Activated T-cell treated with anti-CD3 and anti-CD28 coated beads, Interleukin-2, amount 50 U/mL, for 72 hours (primary cell): ENCODE results near the gene PRKACA. TPM values are rescaled to one million over a fixed set of nuclear protein-coding genes. Genes with fewer than 3 reads are reported as not detected.
A peak's percentile ranks its signal among the peaks of the same experiment; 100 is the strongest.

Source experiments
- ATAC-seq, 2 donors: fragments of 150-1000 bp; cut with Tn5 transposase; replicated peaks in 1 of 2; 2 replicates each; pipeline ENCODE4 v1.10.0; 2021; ENCODE audit warnings: moderate library complexity in 2 of 2, mild to moderate bottlenecking in 1 of 2
- DNase-seq, 2 donors: peaks; one replicate each; pipeline ENCODE4 v3.0.0; 2021 to 2022; ENCODE audit warnings: mixed read lengths in 1 of 2
- H3K27ac Mint-ChIP-seq: one replicate; pipeline ENCODE4 v1.8.0; 2022; ENCODE audit warnings: mild to moderate bottlenecking, moderate library complexity, mixed read lengths
- H3K27me3 Mint-ChIP-seq: one replicate; pipeline ENCODE4 v1.8.0; 2022; ENCODE audit warnings: low read depth, mixed read lengths
- H3K36me3 Mint-ChIP-seq, 2 donors: one replicate each; pipeline ENCODE4 v1.8.0; 2022; ENCODE audit warnings: mixed read lengths in 2 of 2, mild to moderate bottlenecking in 1 of 2; ENCODE audit not compliant: insufficient read depth in 2 of 2
- H3K4me1 Mint-ChIP-seq: one replicate; pipeline ENCODE4 v1.8.0; 2022; ENCODE audit warnings: low read depth, mixed read lengths
- H3K4me3 Mint-ChIP-seq, 2 donors: one replicate each; pipeline ENCODE4 v1.8.0; 2022; ENCODE audit warnings: mild to moderate bottlenecking in 2 of 2, mixed read lengths in 2 of 2, moderate library complexity in 2 of 2
- H3K9me3 Mint-ChIP-seq, 2 donors: one replicate each; pipeline ENCODE4 v1.8.0; 2022; ENCODE audit warnings: mixed read lengths in 2 of 2
- total RNA-seq, 2 donors: library from RNA; stranded (reverse); gene quantifications; one replicate each; pipeline ENCODE4 v1.2.3, GENCODE V29; 2022

The PRKACA gene
- 10 to 100 TPM; 67.7 to 75.0 TPM for total RNA-seq

DNA sequence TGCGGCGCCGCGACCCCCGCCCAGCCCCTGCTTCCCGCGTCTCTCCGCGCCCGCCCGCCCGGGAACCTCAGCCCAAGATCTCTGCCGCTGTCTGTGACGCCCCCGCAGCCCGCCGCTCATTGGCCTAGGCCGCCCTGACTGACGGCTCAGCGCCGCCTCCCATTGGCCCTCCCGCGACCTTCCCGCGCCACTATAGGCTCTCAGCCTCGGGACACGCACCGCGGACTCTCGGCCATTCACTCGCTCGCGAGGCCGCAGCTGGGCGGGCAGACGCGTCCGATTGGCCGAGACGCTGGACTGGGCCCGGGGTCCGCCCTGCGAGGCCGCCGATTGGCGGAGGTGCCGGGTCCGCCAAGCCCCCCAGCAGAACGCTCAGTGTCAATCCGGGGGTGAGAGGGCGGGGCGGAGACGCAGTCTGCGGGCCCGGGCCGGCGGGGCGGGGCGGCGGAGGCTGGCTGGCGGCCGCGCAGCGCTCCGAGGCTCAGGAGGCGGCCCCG lies at the start of gene PRKACA:
Gene PRKACA, minus strand, starts transcription at position 95 of the 497 bp plus-strand sequence. CDS start 215 bp downstream, outside the sequence.
- H3K36me3 Mint-ChIP-seq: peaks cover 0 to 3% of the 10 kb centered on the region in 2 donors
- DNase-seq (peak; percentile 98 to 99), ATAC-seq (peak; percentile 93 to 95)
- H3K27ac Mint-ChIP-seq: peak within 1 kb of the TSS; percentile 92
- H3K4me3 Mint-ChIP-seq: peak within 1 kb of the TSS; percentile 96 to 97
- H3K4me1 Mint-ChIP-seq: peaks cover 44% of the 10 kb centered on the region
- no peaks in the 10 kb centered on the region for H3K9me3 Mint-ChIP-seq
- no peaks in the 10 kb centered on the region for H3K27me3 Mint-ChIP-seq

DNA sequence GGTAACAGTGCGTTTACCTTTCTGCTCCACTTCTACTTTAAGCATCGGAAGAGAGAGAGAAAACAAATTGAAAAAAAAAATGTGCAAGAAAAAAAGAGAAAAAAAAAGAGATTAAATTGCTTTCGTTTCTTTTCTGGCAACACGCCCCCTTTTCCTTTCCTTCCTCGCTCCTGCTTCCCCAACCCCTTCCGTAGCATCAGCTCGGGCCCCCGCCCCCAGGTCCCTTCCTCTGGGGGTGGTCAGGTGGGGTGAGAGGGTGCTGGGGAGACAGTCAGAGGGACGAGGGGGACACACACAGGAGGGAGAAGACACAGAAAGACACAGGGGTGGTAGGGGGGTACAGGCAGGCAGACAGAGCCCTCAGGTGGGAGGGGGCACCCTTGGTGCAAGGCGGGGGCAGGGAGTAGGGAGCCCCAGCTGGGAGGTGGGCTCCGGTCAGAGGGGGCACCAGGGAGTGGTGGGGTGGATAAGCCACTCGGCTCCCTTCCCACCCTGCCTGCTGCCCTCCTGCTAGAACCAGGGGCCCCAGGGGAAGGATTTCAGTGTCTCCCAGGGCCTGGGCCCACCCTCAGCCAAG lies 49.5 kb upstream of the PRKACA start:
- Mint-ChIP-seq H3K27me3 (no peaks in the 10 kb centered on the region), H3K9me3 (no peaks in the 10 kb centered on the region), H3K27ac (peak overlapping the region; percentile 41), H3K4me3 (peak overlapping the region; percentile 76 to 80), H3K36me3 (peaks cover 2 to 5% of the 10 kb centered on the region in 2 donors), H3K4me1 (peaks cover 28% of the 10 kb centered on the region)
- ATAC-seq: peak; percentile 19 to 24
- no peak for DNase-seq

DNA sequence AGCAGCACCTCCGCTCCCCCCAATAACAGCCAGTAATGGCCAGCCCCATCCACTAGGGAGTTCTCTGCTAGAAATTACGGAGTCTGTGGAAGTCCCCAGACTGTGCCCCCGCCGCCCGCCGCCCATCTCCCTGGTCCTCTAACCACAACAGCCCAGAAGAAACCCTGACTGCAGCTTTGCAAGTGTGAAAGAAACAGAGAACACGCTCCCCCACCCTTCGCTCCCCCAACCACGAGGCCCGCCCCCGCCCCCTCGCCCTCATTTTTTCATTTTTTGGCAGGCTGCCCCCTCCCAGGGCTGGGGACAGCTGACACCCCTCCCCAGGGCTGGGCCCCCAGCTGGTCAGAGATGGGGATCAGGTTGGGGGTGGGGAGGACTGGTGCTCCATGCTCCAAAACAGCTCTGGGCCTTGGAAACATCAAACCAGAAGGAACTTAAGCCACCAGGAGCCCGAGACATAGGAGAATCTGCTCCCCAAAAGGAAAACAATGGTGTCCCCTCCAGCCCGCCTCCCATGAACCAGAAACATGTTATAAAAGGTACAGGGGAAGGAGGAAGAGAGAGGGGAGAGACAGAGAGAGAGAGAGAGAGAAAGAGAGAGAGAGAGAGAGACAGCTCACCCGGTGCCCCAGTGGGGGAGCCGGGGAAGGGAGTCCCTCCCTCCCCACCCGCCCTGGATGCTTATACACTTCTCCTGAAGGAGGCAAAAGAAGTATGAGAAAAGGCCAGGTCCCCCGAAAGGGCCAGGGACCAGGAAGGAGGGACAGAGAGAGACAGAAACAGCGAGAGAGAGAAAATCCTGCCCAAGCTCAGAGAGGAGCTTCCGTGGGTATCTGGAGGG lies 48.6 kb upstream of the PRKACA start:
- Mint-ChIP-seq H3K9me3 (no peaks in the 10 kb centered on the region), H3K27me3 (no peaks in the 10 kb centered on the region), H3K27ac (peak overlapping the region; percentile 72), H3K4me1 (peaks cover 28% of the 10 kb centered on the region), H3K36me3 (peaks cover 2 to 5% of the 10 kb centered on the region in 2 donors), H3K4me3 (peak overlapping the region; percentile 76 to 80)
- ATAC-seq: peak in 1 of 2 donors; percentile 7
- no peak for DNase-seq

DNA sequence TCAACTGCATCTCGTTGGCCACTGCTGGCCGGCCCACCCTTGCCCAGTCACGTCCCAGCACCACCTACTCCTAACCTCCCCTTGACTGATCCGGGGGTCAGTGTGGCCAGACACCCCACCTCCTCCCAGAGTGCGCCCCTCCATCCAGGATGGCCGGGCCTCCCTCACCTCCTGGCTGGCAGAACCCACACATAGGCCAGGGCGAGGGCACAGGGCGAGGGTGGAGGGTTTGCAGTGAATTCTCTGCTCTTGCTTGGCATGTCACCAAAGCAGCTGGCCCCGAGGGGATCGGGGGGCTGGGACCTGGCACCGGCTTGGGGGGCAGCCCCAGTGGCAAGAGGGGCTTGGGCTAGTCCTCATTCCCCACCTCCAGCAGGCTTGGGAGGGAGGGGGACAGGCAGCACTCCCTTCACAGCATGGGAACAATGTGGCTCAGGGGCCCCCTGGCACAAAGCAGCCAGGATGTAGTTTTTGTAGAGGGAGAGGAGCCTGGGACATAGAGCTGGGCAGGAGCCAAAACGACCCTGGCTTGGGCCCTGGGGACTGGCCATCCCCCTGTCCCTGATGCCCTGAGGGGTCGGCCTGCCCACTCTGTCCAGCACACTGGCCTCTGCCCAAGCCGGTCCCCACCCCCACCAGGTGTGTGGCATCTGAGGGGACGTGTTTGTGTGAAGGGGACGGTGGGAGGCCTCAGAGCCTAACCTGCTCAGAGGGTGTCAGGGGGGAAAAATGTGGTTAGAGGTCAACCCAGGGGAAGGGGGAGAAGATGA lies 47.3 kb upstream of the PRKACA start:
- no peaks in the 10 kb centered on the region for H3K27me3 Mint-ChIP-seq
- no peak for ATAC-seq

DNA sequence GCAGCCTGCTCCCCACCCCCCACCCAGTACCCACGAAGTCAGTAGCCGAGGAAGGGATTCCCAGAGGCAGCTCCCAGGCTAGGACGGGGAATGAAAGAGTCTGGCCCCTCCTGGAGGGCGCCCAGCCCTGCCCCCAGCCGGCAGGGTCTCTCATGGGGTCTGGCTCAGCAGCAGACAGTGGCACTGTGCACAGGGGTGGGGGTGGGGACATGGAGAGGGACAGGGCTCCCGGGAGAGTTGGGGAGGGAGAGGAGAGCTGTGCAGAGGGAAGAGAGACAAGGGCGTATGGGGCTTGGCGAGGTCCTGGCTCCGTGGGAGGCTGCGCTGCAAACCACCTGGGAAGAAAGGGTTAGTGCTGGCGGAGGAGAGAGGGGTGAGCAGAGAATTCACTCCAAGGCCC lies 46.5 kb upstream of the PRKACA start:
- no peak for ATAC-seq
- no peak overlapping the region for H3K27ac Mint-ChIP-seq
- H3K4me1 Mint-ChIP-seq: peaks cover 28% of the 10 kb centered on the region
- H3K4me3 Mint-ChIP-seq: no peak overlapping the region
- H3K9me3 Mint-ChIP-seq: no peaks in the 10 kb centered on the region
- no peak for DNase-seq
- no peaks in the 10 kb centered on the region for H3K36me3 Mint-ChIP-seq
- no peaks in the 10 kb centered on the region for H3K27me3 Mint-ChIP-seq

More for the DNA sequence above, 47.3 kb upstream of the PRKACA start:
- H3K36me3 Mint-ChIP-seq: no peaks in the 10 kb centered on the region
- no peak for DNase-seq
- H3K9me3 Mint-ChIP-seq: no peaks in the 10 kb centered on the region
- no peak overlapping the region for H3K4me3 Mint-ChIP-seq
- H3K4me1 Mint-ChIP-seq: peaks cover 28% of the 10 kb centered on the region
- no peak overlapping the region for H3K27ac Mint-ChIP-seq

DNA sequence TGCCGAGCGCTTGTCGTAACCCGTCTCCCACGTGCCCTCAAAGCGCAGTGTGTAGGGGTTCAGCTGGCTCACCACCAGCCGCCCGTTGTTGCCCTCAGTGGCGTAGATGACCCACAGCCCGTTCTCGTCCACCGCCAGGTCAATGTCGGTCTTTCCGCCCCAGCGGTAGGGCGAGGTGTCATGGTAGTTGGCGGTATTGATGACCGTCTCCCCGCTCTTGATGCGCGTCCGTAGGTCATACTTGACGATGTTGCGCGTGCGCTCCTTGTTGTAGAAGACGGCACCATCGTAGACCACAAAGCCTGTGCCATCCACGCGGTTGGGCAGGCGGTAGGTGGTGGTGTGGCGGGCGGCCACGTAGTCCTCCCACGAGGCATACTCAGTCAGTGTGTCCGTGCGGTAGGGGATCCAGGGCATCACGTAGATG lies 45.3 kb upstream of the PRKACA start:
- H3K36me3 Mint-ChIP-seq: no peaks in the 10 kb centered on the region
- no peak for DNase-seq
- H3K4me3 Mint-ChIP-seq: no peak overlapping the region
- H3K9me3 Mint-ChIP-seq: no peaks in the 10 kb centered on the region
- no peak for ATAC-seq
- no peaks in the 10 kb centered on the region for H3K27me3 Mint-ChIP-seq
- H3K27ac Mint-ChIP-seq: no peak overlapping the region
- peaks cover 20% of the 10 kb centered on the region for H3K4me1 Mint-ChIP-seq

DNA sequence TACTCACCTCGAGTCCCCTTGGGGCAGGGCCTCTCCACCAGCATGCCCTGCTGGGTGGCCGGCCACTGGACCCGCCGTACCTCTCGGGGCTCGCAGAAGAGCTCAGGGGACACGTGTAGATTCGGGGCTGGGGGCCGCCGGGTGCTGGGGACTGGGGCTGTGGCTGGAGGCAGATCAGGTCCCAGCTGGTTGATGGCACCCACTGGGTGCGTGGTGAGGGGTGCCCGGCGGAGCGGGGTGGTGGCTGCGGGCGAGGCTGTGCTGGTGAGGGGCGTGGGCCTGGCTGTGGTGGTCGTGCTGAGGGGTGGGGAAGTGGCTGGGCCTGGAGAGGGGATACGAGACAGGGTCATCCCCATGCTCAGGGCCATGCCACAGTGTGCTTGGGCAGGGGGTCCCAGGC lies 43.7 kb upstream of the PRKACA start:
- no peak for DNase-seq
- Mint-ChIP-seq H3K4me1 (peaks cover 7% of the 10 kb centered on the region), H3K36me3 (no peaks in the 10 kb centered on the region), H3K27me3 (no peaks in the 10 kb centered on the region), H3K4me3 (no peak overlapping the region), H3K9me3 (no peaks in the 10 kb centered on the region), H3K27ac (no peak overlapping the region)
- no peak for ATAC-seq

DNA sequence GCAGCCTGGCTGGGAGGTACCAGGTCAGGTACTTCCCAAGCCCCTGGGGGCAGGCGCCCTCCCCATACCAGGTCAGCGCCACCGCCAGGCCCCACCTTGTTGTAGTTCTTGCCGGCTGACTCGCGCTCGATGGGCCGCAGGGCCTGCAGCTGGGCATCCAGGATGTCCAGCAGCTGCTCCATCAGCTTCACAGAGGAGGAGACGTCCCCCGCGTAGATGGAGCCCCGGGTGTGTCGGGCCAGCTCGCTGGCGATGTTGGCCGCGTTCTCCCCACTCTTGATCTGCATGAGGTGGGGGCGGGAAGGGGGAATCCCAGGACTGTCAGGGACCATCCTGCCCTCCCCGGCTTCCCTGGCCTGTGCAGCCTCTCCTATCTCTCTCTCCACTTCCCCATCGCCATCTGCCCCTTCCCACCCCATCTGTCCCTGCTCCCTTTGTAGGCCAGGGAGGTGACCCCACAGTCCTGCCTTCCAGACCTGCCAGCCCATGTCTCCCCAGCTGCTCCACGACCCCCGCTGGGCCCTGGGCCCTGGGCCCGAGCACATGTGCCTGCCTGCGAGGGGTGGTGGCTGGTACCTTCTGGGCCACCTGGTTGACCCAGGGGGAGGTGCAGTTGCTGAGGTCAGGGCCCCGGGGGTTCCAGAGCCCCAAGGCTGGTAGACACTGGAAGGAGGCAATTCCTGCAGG lies 42.6 kb upstream of the PRKACA start:
- Mint-ChIP-seq H3K9me3 (no peaks in the 10 kb centered on the region), H3K4me3 (no peak overlapping the region), H3K27me3 (no peaks in the 10 kb centered on the region), H3K4me1 (no peaks in the 10 kb centered on the region), H3K27ac (peak overlapping the region; percentile 5), H3K36me3 (no peaks in the 10 kb centered on the region)
- no peak for DNase-seq
- ATAC-seq: no peak

DNA sequence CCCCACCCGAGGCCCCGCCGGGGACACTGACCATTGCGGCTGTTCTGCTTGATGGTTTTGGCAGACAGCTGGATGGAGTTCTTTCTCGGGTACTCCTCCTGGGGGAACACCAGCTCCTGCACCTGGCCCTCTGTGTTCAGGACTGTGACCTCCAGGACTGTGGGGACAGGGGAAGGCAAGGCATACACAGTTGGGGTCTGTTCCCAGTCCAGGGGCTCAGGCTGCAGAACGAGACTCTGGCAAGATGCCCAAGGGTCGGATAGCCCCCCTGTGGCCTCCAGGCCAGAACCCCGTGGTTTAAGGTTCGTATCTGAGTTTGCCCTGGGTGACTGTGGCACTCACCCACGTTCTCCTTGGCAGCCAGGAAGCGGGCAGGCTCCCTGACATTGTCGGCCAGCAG lies 41.5 kb upstream of the PRKACA start:
- Mint-ChIP-seq H3K27me3 (no peaks in the 10 kb centered on the region), H3K4me1 (no peaks in the 10 kb centered on the region), H3K9me3 (no peaks in the 10 kb centered on the region), H3K4me3 (no peak overlapping the region), H3K36me3 (no peaks in the 10 kb centered on the region), H3K27ac (no peak overlapping the region)
- no peak for DNase-seq
- no peak for ATAC-seq

DNA sequence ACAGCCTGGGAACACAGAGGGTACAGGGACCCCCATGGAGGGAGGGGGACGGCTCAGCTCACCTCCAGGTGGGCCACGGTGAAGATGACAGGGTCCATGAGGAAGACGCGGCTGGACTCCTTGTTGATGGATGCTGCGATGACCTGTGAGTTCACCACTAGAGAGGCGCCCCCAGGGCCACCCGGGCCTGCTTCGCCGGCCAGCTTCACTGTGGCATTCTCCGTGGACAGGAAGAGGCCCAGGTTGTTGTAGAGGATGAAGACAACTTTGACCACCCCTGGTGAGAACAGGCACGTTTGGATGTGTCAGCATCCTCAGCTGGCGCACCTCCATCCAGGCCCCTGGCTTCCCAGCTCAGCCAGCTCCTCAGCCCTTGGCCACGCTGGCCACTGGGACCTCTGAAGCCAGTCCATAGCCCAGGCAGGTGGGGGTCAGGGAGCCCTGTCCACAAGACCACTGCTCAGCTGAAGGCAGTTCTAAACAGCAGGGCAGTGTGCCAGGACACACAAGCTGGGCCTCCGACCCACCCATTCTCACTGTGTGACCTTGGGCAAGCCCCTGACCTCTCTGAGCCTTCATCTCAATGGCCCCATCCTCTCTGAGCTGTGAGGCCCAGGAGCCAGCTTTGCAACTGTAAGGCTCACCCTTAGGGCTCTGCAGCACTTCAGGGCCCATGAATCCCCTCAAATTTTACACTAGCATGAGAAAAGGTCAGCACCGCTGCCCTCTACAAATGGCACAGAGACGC lies 40.9 kb upstream of the PRKACA start:
- no peak for DNase-seq
- no peaks in the 10 kb centered on the region for H3K4me1 Mint-ChIP-seq

DNA sequence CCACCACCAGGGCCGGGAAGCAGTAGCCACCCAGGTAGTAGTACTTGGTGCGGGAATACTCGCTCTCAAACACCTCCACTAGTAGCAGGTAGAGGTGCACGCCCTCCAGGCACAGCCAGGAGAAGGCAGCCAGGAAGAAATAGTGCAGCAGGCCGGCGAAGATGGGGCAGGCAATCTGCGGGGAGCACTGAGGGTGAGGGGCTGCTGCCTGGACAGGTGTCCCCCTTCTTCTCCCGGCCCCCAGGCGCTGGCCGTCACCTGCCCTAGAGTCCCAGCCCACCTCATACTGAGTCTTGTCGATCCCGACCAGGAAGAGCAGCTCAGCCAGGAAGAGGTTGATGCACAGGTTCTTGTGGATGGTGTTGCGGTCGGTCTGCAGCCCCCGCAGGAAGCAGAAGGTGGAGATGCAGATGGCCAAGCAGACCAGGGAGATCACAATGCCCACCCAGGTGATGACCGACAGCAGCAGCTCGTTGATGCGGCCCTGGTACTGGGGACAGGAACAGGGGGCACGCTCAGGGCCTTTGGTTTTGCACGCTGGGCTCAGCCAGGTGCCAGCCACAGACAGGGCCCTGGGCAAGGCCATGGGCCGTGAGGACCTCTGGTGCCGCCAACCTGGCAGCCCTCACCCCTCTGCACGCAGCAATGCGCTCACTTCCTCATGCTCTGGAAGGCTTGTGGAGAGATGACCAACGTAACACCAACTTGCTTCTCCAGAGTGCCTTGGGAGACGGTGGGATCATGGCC lies 39.6 kb upstream of the PRKACA start:
- Mint-ChIP-seq H3K27me3 (no peaks in the 10 kb centered on the region), H3K36me3 (no peaks in the 10 kb centered on the region), H3K9me3 (no peaks in the 10 kb centered on the region), H3K4me1 (no peaks in the 10 kb centered on the region), H3K4me3 (no peak overlapping the region), H3K27ac (no peak overlapping the region)
- DNase-seq: no peak
- ATAC-seq: no peak

More for the DNA sequence above, 40.9 kb upstream of the PRKACA start:
- no peak for ATAC-seq
- Mint-ChIP-seq H3K27me3 (no peaks in the 10 kb centered on the region), H3K9me3 (no peaks in the 10 kb centered on the region), H3K36me3 (no peaks in the 10 kb centered on the region), H3K4me3 (no peak overlapping the region), H3K27ac (no peak overlapping the region)
